ENCODE data around the gene FZR1. TPM values are rescaled to one million over a fixed set of nuclear protein-coding genes. Genes with fewer than 3 reads are reported as not detected.

FZR1 gene
- total and polyA plus RNA-seq, 9 of the 15 experiments (the other 6 are each of a cell fraction or from before 2014, with no cell fraction given), result 0.18 to 48.0 (median 22.2) TPM

- Histone ChIP-seq H3K4me1 (replicated peaks in 1 of 2; ENCODE audit: control insufficient read depth in 2 of 2, insufficient read depth in 2 of 2, low read length in 2 of 2) (peaks cover 16 to 54% of the 10 kb centered on the region in 2 experiments; a peak in 4 of 5 replicates), H3K36me3 (ENCODE audit: control insufficient read depth, insufficient read depth, low read length) (no peaks in the 10 kb centered on the region), H3K79me2 (ENCODE audit: control insufficient read depth, insufficient read depth, low read length) (no peaks in the 10 kb centered on the region), H2AFZ (ENCODE audit: low read depth, low read length) (no peak overlapping the region), H3K4me3 (no peak overlapping the region), H3K9ac (ENCODE audit: insufficient read depth in 1 of 2, low read depth in 2 of 2, low read length in 2 of 2) (peak overlapping the region in 1 of 2 experiments; percentile 0; a peak in 1 of 4 replicates), H3K4me2 (ENCODE audit: insufficient read depth, low read length) (no peak overlapping the region; the same call in 1 of the 2 replicates), H3K27me3 (ENCODE audit: control insufficient read depth in 2 of 2, insufficient read depth in 2 of 2, low read length in 2 of 2) (no peaks in the 10 kb centered on the region), H3K9me1 (ENCODE audit: control insufficient read depth, insufficient read depth, low read length) (no peaks in the 10 kb centered on the region), H3K27ac (ENCODE audit: extremely low read depth, low read depth, low read length) (peak overlapping the region; percentile 48; the same call in 1 of the 3 replicates), H4K20me1 (replicated peaks; ENCODE audit: control insufficient read depth, insufficient read depth, low read length) (no peaks in the 10 kb centered on the region), H3K9me3 (replicated peaks; ENCODE audit: control insufficient read depth, insufficient read depth, low read depth, low read length) (no peaks in the 10 kb centered on the region)
- POLR2A ChIA-PET, result interaction anchor here (0.7 to 0.9 kb wide), 2 partner anchors 26 to 197 kb away, joined by 3 read pairs; partner anchors contain the start of gene MRPL54
- in situ Hi-C loops (cut with MboI) (no loop called here), intact Hi-C loops (cut with micrococcal nuclease) (no loop called here)
- FAIRE-seq, result peak; percentile 73
- CTCF ChIA-PET (ENCODE audit: low intra/inter-chr PET ratio), result no interaction called here
- DNase-seq (ENCODE audit: extremely low read depth in 1 of 4, low spot score in 3 of 4), result peak in 1 of 4 experiments; percentile 67
- no TSS peak for BruUV-seq (replicated peaks)
- ATAC-seq, result peak; percentile 16; the same call in 1 of the 3 replicates
- 46% methylated on average over 19 of the region's 19 CpGs for WGBS (ENCODE audit: insufficient coverage, low coverage, missing lambda C conversion rate)
- TF ChIP-seq TCF3 (CRISPR knock-in tag; IDR thresholded peaks at IDR 0.05) (no peak), CBFA2T3 (IDR thresholded peaks at IDR 0.05) (0 out of 2 replicates have a peak, but pooled peaks have one; percentile 9), DPF2 (IDR thresholded peaks at IDR 0.05) (0 out of 2 replicates have a peak, but pooled peaks have one; percentile 43), PKNOX1 (IDR thresholded peaks at IDR 0.05) (peak; percentile 52; the same call in 1 of the 2 replicates), XRCC3 (IDR thresholded peaks at IDR 0.05) (no peak), RBFOX2 (IDR thresholded peaks at IDR 0.05; ENCODE audit: low read depth, low read length) (0 out of 2 replicates have a peak, but pooled peaks have one; percentile 17), SMARCE1 (IDR thresholded peaks at IDR 0.05) (peak; percentile 49; the same call in 1 of the 2 replicates), JUND (IDR thresholded peaks at IDR 0.05; ENCODE audit: borderline replicate concordance, low read depth, low read length) (peak; percentile 81), JUND (tag; IDR thresholded peaks at IDR 0.05; ENCODE audit: borderline replicate concordance, low read depth, low read length) (no peak; the same call in 2 of the 3 replicates), ZNF277 (CRISPR knock-in tag; IDR thresholded peaks at IDR 0.05; ENCODE audit: borderline replicate concordance) (no peak)
- TF ChIP-seq, protein P1, sequence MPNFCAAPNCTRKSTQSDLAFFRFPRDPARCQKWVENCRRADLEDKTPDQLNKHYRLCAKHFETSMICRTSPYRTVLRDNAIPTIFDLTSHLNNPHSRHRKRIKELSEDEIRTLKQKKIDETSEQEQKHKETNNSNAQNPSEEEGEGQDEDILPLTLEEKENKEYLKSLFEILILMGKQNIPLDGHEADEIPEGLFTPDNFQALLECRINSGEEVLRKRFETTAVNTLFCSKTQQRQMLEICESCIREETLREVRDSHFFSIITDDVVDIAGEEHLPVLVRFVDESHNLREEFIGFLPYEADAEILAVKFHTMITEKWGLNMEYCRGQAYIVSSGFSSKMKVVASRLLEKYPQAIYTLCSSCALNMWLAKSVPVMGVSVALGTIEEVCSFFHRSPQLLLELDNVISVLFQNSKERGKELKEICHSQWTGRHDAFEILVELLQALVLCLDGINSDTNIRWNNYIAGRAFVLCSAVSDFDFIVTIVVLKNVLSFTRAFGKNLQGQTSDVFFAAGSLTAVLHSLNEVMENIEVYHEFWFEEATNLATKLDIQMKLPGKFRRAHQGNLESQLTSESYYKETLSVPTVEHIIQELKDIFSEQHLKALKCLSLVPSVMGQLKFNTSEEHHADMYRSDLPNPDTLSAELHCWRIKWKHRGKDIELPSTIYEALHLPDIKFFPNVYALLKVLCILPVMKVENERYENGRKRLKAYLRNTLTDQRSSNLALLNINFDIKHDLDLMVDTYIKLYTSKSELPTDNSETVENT (CRISPR knock-in tag; IDR thresholded peaks at IDR 0.05), result no peak
Observed at GRCh38 chr19:3565139-3565538, 59.0 kb downstream of the FZR1 start.
